Left ventricle myocardium inferior (tissue), 1 donor: ENCODE results near the gene SDR42E2. TPM values are rescaled to one million over a fixed set of nuclear protein-coding genes. Genes with fewer than 3 reads are reported as not detected.

Source experiments
- DNase-seq: peaks from one replicate; pipeline ENCODE4 v3.0.0-alpha.2; 2020
- H3K27ac ChIP-seq: fragments of 200-600 bp; replicated peaks from 2 replicates; pipeline ENCODE4 v1.8.0; 2021
- H3K27me3 ChIP-seq: fragments of 200-600 bp; 2 replicates; pipeline ENCODE4 v1.8.0; 2021; ENCODE audit warnings: low read depth
- H3K36me3 ChIP-seq: fragments of 200-600 bp; 2 replicates; pipeline ENCODE4 v1.8.0; 2021
- H3K4me1 ChIP-seq: fragments of 200-600 bp; 2 replicates; pipeline ENCODE4 v1.8.0; 2021
- H3K4me3 ChIP-seq: fragments of 200-600 bp; 2 replicates; pipeline ENCODE4 v1.8.0; 2021; ENCODE audit warnings: mild to moderate bottlenecking, moderate library complexity
- H3K9me3 ChIP-seq: fragments of 200-600 bp; replicated peaks from 2 replicates; pipeline ENCODE4 v1.8.0; 2021
- CTCF ChIP-seq: fragments of 200-600 bp; IDR thresholded peaks from 2 replicates; pipeline ENCODE4 v1.8.0; 2021; ENCODE audit warnings: antibody characterized with exemption, mild to moderate bottlenecking, borderline replicate concordance
- intact Hi-C: fragments of 100-400 bp; cut with micrococcal nuclease; formaldehyde crosslinking; loops from one replicate; pipeline ENCODE4 v1.11.0; 2022
- total RNA-seq: library from RNA; stranded (reverse); fragmentation: NEBNext Ultra II Directional; extraction: Animal tissue kit (Norgen Biotek cat#: 25700); gene quantifications from one replicate; pipeline ENCODE4 v1.2.1, GENCODE V29; 2021
- donor health status: DM: no; HTN: yes; CAD: no; lungs with severe emphysema.

The SDR42E2 gene
- total RNA-seq, 1 donor from 2014 or later = 0.08 TPM

DNA sequence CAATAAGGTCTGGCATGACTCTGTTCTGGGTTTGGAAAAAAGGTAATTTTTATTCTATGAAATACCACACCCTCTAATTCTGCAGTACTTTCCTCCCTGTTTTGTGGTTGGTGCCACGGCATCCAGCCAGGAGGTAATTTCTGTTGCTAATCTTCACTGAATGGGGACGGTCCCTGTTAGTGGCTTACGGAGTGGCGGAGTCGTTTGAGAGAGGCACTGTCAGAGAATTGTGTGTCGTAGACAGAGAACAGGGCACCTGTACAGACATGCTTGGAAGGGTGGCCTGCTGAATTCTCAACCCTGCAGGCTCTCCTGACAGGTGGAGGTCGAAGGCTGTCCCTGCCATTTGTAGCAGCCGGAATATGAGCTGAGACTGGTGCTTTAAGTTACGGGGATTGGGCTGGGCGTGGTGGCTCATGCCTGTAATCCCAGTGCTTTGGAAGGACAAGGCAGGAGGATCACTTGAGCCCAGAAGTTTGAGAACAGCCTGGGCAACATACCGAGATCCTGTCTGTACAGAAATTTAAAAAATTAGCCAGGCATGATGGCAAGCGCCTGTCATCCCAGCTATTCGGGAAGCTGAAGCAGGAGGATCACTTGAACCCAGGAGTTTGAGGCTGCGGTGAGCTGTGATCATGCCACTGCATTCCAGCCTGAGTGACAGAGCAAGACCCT lies 77.0 kb downstream of the SDR42E2 start:
- Histone ChIP-seq H3K4me1 (peaks cover 33% of the 10 kb centered on the region), H3K4me3 (no peak overlapping the region), H3K36me3 (peaks cover 10% of the 10 kb centered on the region), H3K9me3 (no peaks in the 10 kb centered on the region), H3K27me3 (no peaks in the 10 kb centered on the region), H3K27ac (peak overlapping the region; percentile 77)
- intact Hi-C loops = no loop called here
- no peak for DNase-seq
- no peak for TF ChIP-seq CTCF

- intact Hi-C loops = no loop called here
- DNase-seq = no peak
- Histone ChIP-seq H3K36me3 (peaks cover 19% of the 10 kb centered on the region), H3K27me3 (no peaks in the 10 kb centered on the region), H3K9me3 (no peaks in the 10 kb centered on the region), H3K27ac (peak overlapping the region; percentile 77), H3K4me1 (peaks cover 33% of the 10 kb centered on the region), H3K4me3 (no peak overlapping the region)
- no peak for TF ChIP-seq CTCF
These were observed 77.9 kb downstream of the SDR42E2 start for GRCh38 chr16:22240023-22240710.

Other genes starting within 250 kb of the SDR42E2 start
- gene UQCRC2, start 209.1 kb upstream of the SDR42E2 start, total RNA-seq = 964 TPM
- gene PDZD9, start 161.4 kb upstream of the SDR42E2 start, total RNA-seq = not detected
- 12.1 TPM for gene MOSMO, start 154.4 kb upstream of the SDR42E2 start, total RNA-seq
- gene VWA3A, start 70.0 kb upstream of the SDR42E2 start, total RNA-seq = 0.25 TPM
- gene EEF2K, start 43.8 kb downstream of the SDR42E2 start, total RNA-seq = 22.1 TPM
- gene POLR3E, start 134.9 kb downstream of the SDR42E2 start, total RNA-seq = 38.4 TPM
- 6.8 TPM for gene CDR2, start 212.1 kb downstream of the SDR42E2 start, total RNA-seq